A549 (cell line): ENCODE results near the gene ZSCAN20. TPM values are rescaled to one million over a fixed set of nuclear protein-coding genes. Genes with fewer than 3 reads are reported as not detected.

ENCODE experiments used
- ATAC-seq, 2 experiments: fragments of 200-7000 bp in 1 of 2; fragments of >200 bp in 1 of 2; cut with Nextera tagmentation in 1 of 2; cut with Tn5 transposase in 1 of 2; 3 replicates each; pipeline versions ENCODE4 v1.8.0 to v1.9.1; 2018 to 2020; ENCODE audit warnings: mild to moderate bottlenecking in 1 of 2, moderate library complexity in 1 of 2
- CTCF ChIA-PET: fragments of 300-600 bp; sonication (Branson Sonifier 250); formaldehyde crosslinking; extraction: SDS; loops from one replicate; lab custom pipeline; 2021; ENCODE audit warnings: antibody characterized with exemption, inconsistent platforms; lab: Yijun Ruan, JAX
- POLR2A ChIA-PET: fragments of 350-600 bp; formaldehyde crosslinking; extraction: SDS; loops from one replicate; lab custom pipeline; 2021; ENCODE audit warnings: antibody characterized with exemption, inconsistent platforms; lab: Yijun Ruan, JAX
- DNase-seq, 2 experiments: peaks; one replicate each; pipeline versions ENCODE4 v3.0.0 to v3.0.0-alpha.2; 2011 to 2016; ENCODE audit warnings: low read depth in 1 of 2, low spot score in 1 of 2
- FAIRE-seq: peaks from 2 replicates; lab custom pipeline; 2011; peaks lifted over from hg19 to GRCh38; lab: Jason Lieb, UNC
- H3K27ac ChIP-seq, 2 experiments: fragments of >200 bp; sonication (Bioruptor Twin); formaldehyde crosslinking; 3 replicates each; pipeline ENCODE4 v1.5.1; 2016 to 2017
- H3K4me1 ChIP-seq: fragments of >200 bp; sonication (Bioruptor Twin); formaldehyde crosslinking; 3 replicates; pipeline ENCODE4 v1.6.1; 2016
- H3K4me2 ChIP-seq: fragments of >200 bp; sonication (Bioruptor Twin); formaldehyde crosslinking; 3 replicates; pipeline ENCODE4 v1.6.1; 2016
- H3K4me3 ChIP-seq: fragments of >200 bp; sonication (Bioruptor Twin); formaldehyde crosslinking; 3 replicates; pipeline ENCODE4 v1.5.1; 2016
- H3K9me3 ChIP-seq: fragments of >200 bp; sonication (Bioruptor Twin); formaldehyde crosslinking; 3 replicates; pipeline ENCODE4 v1.6.1; 2016
- CBX2 ChIP-seq: fragments of 200-600 bp; sonication (generic); IDR thresholded peaks from 2 replicates; pipeline ENCODE4 v1.6.1; 2016; ENCODE audit warnings: low read depth, mild to moderate bottlenecking, borderline replicate concordance
- CEBPB ChIP-seq, 2 experiments: fragments of >200 bp in 1 of 2; sonication (Bioruptor Twin) in 1 of 2; formaldehyde crosslinking in 1 of 2; IDR thresholded peaks; 2 replicates each; pipeline ENCODE4 v1.6.1; 2012 to 2016
- CHD2 ChIP-seq: fragments of 150-350 bp; IDR thresholded peaks from 2 replicates; pipeline ENCODE4 v1.6.1; 2014; ENCODE audit warnings: low read length; ENCODE audit not compliant: partially characterized antibody
- CHD4 ChIP-seq: fragments of 200-600 bp; sonication (generic); IDR thresholded peaks from 2 replicates; pipeline ENCODE4 v1.6.1; 2016; ENCODE audit warnings: antibody characterized with exemption, mild to moderate bottlenecking, borderline replicate concordance
- EHF ChIP-seq: fragments of 250-450 bp; sonication (Bioruptor Pico); IDR thresholded peaks from 2 replicates; pipeline ENCODE4 v1.5.0; 2020; ENCODE audit warnings: mild to moderate bottlenecking
- ESRRA ChIP-seq: fragments of 150-350 bp; IDR thresholded peaks from 2 replicates; pipeline ENCODE4 v1.6.1; 2014; ENCODE audit warnings: mild to moderate bottlenecking, low read length, borderline replicate concordance
- FOSB ChIP-seq: fragments of 250-450 bp; sonication (Bioruptor Pico); IDR thresholded peaks from 2 replicates; pipeline ENCODE4 v1.5.0; 2020; ENCODE audit warnings: mild to moderate bottlenecking, moderate library complexity
- FOXS1 ChIP-seq: fragments of 250-450 bp; sonication (Bioruptor Pico); IDR thresholded peaks from 2 replicates; pipeline ENCODE4 v1.5.0; 2020; ENCODE audit warnings: mild to moderate bottlenecking, moderate library complexity
- HDAC2 ChIP-seq: fragments of 200-600 bp; sonication (generic); IDR thresholded peaks from 2 replicates; pipeline ENCODE4 v1.6.1; 2016
- HOXA7 ChIP-seq: fragments of 250-450 bp; sonication (Bioruptor Pico); IDR thresholded peaks from 2 replicates; pipeline ENCODE4 v1.5.0; 2020; ENCODE audit warnings: mild to moderate bottlenecking, moderate library complexity
- HOXB13 ChIP-seq: fragments of 250-450 bp; sonication (Bioruptor Pico); IDR thresholded peaks from 2 replicates; pipeline ENCODE4 v1.5.0; 2020; ENCODE audit warnings: low read depth, mild to moderate bottlenecking, moderate library complexity
- KDM1A ChIP-seq: fragments of 200-600 bp; sonication (generic); IDR thresholded peaks from 2 replicates; pipeline ENCODE4 v1.6.1; 2016; ENCODE audit warnings: low read depth, mild to moderate bottlenecking
- MAX ChIP-seq: IDR thresholded peaks from 2 replicates; pipeline ENCODE4 v1.6.1; 2012
- MYC ChIP-seq: IDR thresholded peaks from 2 replicates; pipeline ENCODE4 v1.6.1; 2012; ENCODE audit warnings: mild to moderate bottlenecking, inconsistent platforms, low read length, improper control_type of control experiment, borderline replicate concordance
- NFE2L2 ChIP-seq: fragments of 150-350 bp; conservative IDR thresholded peaks from 2 replicates; pipeline ENCODE4 v1.6.1; 2014; ENCODE audit warnings: low read length
- NPAS2 ChIP-seq: fragments of 250-450 bp; sonication (Bioruptor Pico); IDR thresholded peaks from 2 replicates; pipeline ENCODE4 v1.8.0; 2022; ENCODE audit warnings: mild to moderate bottlenecking, moderate library complexity, borderline replicate concordance
- POLR2A ChIP-seq: IDR thresholded peaks from 2 replicates; pipeline ENCODE4 v1.6.1; 2012; ENCODE audit warnings: mild to moderate bottlenecking, low read length
- POLR2AphosphoS2 ChIP-seq: conservative IDR thresholded peaks from 2 replicates; pipeline ENCODE4 v1.6.1; 2012; ENCODE audit warnings: low read length, improper control_type of control experiment, inconsistent platforms
- RAD21 ChIP-seq, 2 experiments: fragments of >200 bp in 1 of 2; sonication (Bioruptor Twin) in 1 of 2; formaldehyde crosslinking in 1 of 2; IDR thresholded peaks in 1 of 2; conservative IDR thresholded peaks in 1 of 2; 2 replicates in 1 of 2; 3 replicates in 1 of 2; pipeline ENCODE4 v1.6.1; 2012 to 2018; ENCODE audit warnings: inconsistent platforms in 1 of 2
- RCOR1 ChIP-seq: fragments of 150-350 bp; IDR thresholded peaks from 2 replicates; pipeline ENCODE4 v1.6.1; 2014; ENCODE audit warnings: antibody characterized with exemption, low read length, low read depth
- TFCP2L1 ChIP-seq: fragments of 250-450 bp; sonication (Bioruptor Pico); IDR thresholded peaks from 2 replicates; pipeline ENCODE4 v1.5.0; 2021; ENCODE audit warnings: mild to moderate bottlenecking
- TP53 ChIP-seq: fragments of 250-450 bp; sonication (Bioruptor Pico); IDR thresholded peaks from 2 replicates; pipeline ENCODE4 v1.5.0; 2021; ENCODE audit warnings: mild to moderate bottlenecking, moderate library complexity
- WGBS: methylation state at CpG from one replicate; pipeline ENCODE4 v1.1.6; 2017; ENCODE audit errors: missing lambda C conversion rate; 5-methylcytosine and 5-hydroxymethylcytosine counted together
- polyA plus RNA-seq, 4 experiments: library from polyadenylated mRNA; depleted of rRNA in 3 of 4; stranded (reverse); fragments of >200 nt; fragmentation: RNase III in 1 of 4; extraction: RNeasy Plus Mini Kit Qiagen cat#74134 plus additional on column Dnase treatment in 1 of 4; gene quantifications; 2 replicates in 3 of 4; 3 replicates in 1 of 4; pipeline ENCODE4 v1.2.3, GENCODE V29; 2011 to 2017
- TF ChIP-seq, protein P1 (sequence below): fragments of 250-450 bp; sonication (Bioruptor Pico); IDR thresholded peaks from 2 replicates; pipeline ENCODE4 v1.5.0; 2021; ENCODE audit warnings: mild to moderate bottlenecking, moderate library complexity, borderline replicate concordance
- TF ChIP-seq, protein P2 (sequence below): fragments of >200 bp; sonication (Bioruptor Twin); formaldehyde crosslinking; IDR thresholded peaks from 2 replicates; pipeline ENCODE4 v1.6.1; 2016
- TF ChIP-seq, protein P3 (sequence below): IDR thresholded peaks from 2 replicates; pipeline ENCODE4 v1.6.1; 2012

ZSCAN20 gene
- polyA plus RNA-seq, 2 of the 4 experiments (the other 2 are of a cell fraction), result 1.3 to 1.9 TPM

DNA sequence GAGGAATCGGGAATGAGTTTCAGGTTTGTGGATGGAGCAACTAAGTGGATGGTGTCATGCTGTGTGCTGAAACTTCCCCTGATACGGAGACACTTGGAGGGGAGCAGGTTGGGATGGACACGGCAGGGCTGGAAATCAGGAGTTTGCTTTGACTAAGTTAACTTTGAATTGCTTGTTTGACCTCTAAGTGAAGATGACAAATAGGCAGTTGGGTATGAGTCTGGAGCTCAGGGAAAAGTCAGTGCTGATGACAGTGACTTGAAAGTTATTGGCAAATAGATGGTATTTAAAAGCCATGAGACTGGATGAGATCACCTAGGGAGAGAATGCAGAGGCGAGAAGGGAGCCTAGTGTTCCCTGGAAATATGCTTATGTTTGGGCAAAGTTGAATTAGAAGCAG lies 12.8 kb upstream of the ZSCAN20 start (continued):
- TF ChIP-seq, protein P1, sequence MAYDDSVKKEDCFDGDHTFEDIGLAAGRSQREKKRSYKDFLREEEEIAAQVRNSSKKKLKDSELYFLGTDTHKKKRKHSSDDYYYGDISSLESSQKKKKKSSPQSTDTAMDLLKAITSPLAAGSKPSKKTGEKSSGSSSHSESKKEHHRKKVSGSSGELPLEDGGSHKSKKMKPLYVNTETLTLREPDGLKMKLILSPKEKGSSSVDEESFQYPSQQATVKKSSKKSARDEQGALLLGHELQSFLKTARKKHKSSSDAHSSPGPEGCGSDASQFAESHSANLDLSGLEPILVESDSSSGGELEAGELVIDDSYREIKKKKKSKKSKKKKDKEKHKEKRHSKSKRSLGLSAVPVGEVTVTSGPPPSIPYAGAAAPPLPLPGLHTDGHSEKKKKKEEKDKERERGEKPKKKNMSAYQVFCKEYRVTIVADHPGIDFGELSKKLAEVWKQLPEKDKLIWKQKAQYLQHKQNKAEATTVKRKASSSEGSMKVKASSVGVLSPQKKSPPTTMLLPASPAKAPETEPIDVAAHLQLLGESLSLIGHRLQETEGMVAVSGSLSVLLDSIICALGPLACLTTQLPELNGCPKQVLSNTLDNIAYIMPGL (CRISPR knock-in tag), result no peak
- TF ChIP-seq HOXB13 (CRISPR knock-in tag) (no peak), CBX2 (no peak), POLR2A (no peak), RAD21 (conservative IDR thresholded peaks at IDR 0.05 in 1 of 2, IDR thresholded peaks at IDR 0.05 in 1 of 2) (no peak)
- TF ChIP-seq, all 56 proteins: peak for 0

DNA sequence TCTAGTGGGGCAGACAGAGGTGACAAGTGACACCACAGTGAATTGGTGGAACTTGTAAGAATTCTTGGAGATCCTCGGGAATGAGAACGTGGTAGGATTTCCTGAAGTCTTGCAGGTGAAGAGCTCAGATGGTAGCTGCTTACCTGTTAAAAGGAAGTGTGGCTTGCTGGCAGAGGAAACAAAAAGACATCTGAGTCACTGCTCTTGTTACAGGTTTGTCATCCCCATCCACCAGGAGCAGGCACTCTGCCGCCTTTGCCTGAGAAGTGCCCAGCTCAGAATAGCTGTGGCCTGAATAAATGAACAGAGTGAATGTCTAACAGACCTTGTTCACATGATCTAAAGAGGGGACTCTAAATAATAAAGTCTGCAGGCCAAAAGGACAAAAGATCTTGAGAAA lies 12.3 kb upstream of the ZSCAN20 start:
- H3K27ac ChIP-seq, result no peak overlapping the region
- TF ChIP-seq RCOR1, result no peak
- no peak for TF ChIP-seq KDM1A
- TF ChIP-seq POLR2A, result no peak
- TF ChIP-seq CHD4, result no peak
- no peak for TF ChIP-seq FOXS1 (CRISPR knock-in tag)
- TF ChIP-seq POLR2AphosphoS2, result no peak
- TF ChIP-seq MAX, result no peak
- TF ChIP-seq HDAC2, result no peak
- TF ChIP-seq EHF, result no peak
- no peak for TF ChIP-seq ESRRA
- TF ChIP-seq MYC, result no peak
- TF ChIP-seq, protein P1 (CRISPR knock-in tag), result no peak
- TF ChIP-seq HOXA7 (CRISPR knock-in tag), result no peak
- no peak for TF ChIP-seq TP53 (CRISPR knock-in tag)
- TF ChIP-seq FOSB (CRISPR knock-in tag), result no peak
- TF ChIP-seq, protein P2, sequence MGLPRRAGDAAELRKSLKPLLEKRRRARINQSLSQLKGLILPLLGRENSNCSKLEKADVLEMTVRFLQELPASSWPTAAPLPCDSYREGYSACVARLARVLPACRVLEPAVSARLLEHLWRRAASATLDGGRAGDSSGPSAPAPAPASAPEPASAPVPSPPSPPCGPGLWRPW, result no peak
- TF ChIP-seq NFE2L2, result no peak
- TF ChIP-seq CHD2, result no peak
- TF ChIP-seq, all 56 proteins: peak for 0
- Histone ChIP-seq H3K4me2 (no peak overlapping the region), H3K9me3 (no peaks in the 10 kb centered on the region), H3K4me3 (no peak overlapping the region), H3K4me1 (no peaks in the 10 kb centered on the region)
- 82% methylated on average over 3 of the region's 3 CpGs for WGBS
- ChIA-PET POLR2A (no interaction called here), CTCF (interaction anchor here (0.5 to 5.4 kb wide), 4 partner anchors 11 to 404 kb away, joined by 3 to 37 read pairs (median 4); partner anchors contain the start of gene ZSCAN20)
- no peak for FAIRE-seq
- DNase-seq, result no peak
- no peak for ATAC-seq

- Histone ChIP-seq H3K9me3 (no peaks in the 10 kb centered on the region), H3K4me1 (no peaks in the 10 kb centered on the region), H3K4me2 (no peak overlapping the region), H3K4me3 (no peak overlapping the region), H3K27ac (no peak overlapping the region)
- CTCF ChIA-PET, result interaction anchor here (1.4 to 5.4 kb wide), 2 partner anchors 10 to 165 kb away, joined by 5 to 37 read pairs; partner anchors contain the start of gene ZSCAN20
- 66% methylated on average over 4 of the region's 4 CpGs for WGBS
- ATAC-seq (no peak), DNase-seq (no peak), FAIRE-seq (no peak)
- POLR2A ChIA-PET, result no interaction called here
- no peak for TF ChIP-seq NPAS2 (CRISPR knock-in tag)
- TF ChIP-seq CEBPB (IDR thresholded peaks at IDR 0.05), result no peak
- TF ChIP-seq TFCP2L1 (CRISPR knock-in tag), result no peak
- TF ChIP-seq, protein P2, result no peak
- TF ChIP-seq, protein P3, sequence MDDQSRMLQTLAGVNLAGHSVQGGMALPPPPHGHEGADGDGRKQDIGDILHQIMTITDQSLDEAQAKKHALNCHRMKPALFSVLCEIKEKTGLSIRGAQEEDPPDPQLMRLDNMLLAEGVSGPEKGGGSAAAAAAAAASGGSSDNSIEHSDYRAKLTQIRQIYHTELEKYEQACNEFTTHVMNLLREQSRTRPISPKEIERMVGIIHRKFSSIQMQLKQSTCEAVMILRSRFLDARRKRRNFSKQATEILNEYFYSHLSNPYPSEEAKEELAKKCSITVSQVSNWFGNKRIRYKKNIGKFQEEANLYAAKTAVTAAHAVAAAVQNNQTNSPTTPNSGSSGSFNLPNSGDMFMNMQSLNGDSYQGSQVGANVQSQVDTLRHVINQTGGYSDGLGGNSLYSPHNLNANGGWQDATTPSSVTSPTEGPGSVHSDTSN, result no peak
Observed at GRCh38 chr1:33460947-33461629, 11.4 kb upstream of the ZSCAN20 start.
